SH-SY5Y (cell line): ENCODE measurements around the gene TAF8.

Experiments used
- GATA2 ChIP-seq: IDR thresholded peaks from 2 replicates; pipeline ENCODE4 v1.6.1; 2011; ENCODE audit warnings: mild to moderate bottlenecking, low read depth, low read length
- GATA3 ChIP-seq: IDR thresholded peaks from 2 replicates; pipeline ENCODE4 v1.6.1; 2011; ENCODE audit warnings: low read depth, mild to moderate bottlenecking, low read length, moderate library complexity

- no peak for TF ChIP-seq GATA2
- no peak for TF ChIP-seq GATA3
Observed at GRCh38 chr6:42071881-42072583, 21.7 kb downstream of the TAF8 start.
